ENCODE results near the gene RBMS1.

DNA sequence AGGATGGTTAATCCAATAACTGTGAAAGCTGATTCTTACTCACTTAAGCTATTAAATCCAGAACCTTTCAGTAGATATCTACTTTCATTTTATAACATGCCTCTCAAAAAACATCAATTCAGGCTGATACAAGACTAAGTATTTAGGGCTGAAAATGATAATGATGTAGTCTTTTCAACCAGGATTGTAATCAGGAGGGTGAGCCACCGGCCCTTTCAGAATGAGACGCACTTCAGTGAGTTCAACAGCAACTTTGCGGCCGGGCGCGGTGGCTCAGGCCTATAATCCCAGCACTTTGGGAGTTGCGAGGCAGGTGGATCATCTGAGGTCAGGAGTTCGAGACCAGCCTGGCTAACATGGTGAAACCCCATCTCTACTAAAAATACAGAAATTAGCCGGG is 30.4 kb downstream of the RBMS1 start:
- TF ChIP-seq, protein P1, sequence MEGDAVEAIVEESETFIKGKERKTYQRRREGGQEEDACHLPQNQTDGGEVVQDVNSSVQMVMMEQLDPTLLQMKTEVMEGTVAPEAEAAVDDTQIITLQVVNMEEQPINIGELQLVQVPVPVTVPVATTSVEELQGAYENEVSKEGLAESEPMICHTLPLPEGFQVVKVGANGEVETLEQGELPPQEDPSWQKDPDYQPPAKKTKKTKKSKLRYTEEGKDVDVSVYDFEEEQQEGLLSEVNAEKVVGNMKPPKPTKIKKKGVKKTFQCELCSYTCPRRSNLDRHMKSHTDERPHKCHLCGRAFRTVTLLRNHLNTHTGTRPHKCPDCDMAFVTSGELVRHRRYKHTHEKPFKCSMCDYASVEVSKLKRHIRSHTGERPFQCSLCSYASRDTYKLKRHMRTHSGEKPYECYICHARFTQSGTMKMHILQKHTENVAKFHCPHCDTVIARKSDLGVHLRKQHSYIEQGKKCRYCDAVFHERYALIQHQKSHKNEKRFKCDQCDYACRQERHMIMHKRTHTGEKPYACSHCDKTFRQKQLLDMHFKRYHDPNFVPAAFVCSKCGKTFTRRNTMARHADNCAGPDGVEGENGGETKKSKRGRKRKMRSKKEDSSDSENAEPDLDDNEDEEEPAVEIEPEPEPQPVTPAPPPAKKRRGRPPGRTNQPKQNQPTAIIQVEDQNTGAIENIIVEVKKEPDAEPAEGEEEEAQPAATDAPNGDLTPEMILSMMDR (IDR thresholded peaks at IDR 0.05; ENCODE audit: low read length), result no peak
- TF ChIP-seq EZH2phosphoT487 (IDR thresholded peaks at IDR 0.05; ENCODE audit: low read length), result no peak

All from MM.1S (cell line).